Measurements from ENCODE around the gene SLC6A8. TPM values are rescaled to one million over a fixed set of nuclear protein-coding genes. Genes with fewer than 3 reads are reported as not detected.
"Not testable (repeated sequence)": the region's sequence is repeated elsewhere in the genome, so short reads cannot be mapped to it uniquely, and the experiment has no call there.

The SLC6A8 gene
- total RNA-seq, 2 donors from 2014 or later, result 71.3 to 76.6 TPM

GRCh38 chrX:153740631-153741222 is 53.0 kb downstream of the SLC6A8 start:
- no peak for DNase-seq (ENCODE audit: low spot score)
- no peaks in the 10 kb centered on the region for H3K36me3 ChIP-seq
- no peak for TF ChIP-seq CTCF (IDR thresholded peaks at IDR 0.05)
- peaks cover 0 to 7% of the 10 kb centered on the region in 2 donors for H3K4me1 ChIP-seq
- H3K27ac ChIP-seq, result no peak overlapping the region
- H3K4me3 ChIP-seq, result no peak overlapping the region
- no peaks in the 10 kb centered on the region for H3K27me3 ChIP-seq
- H3K9me3 ChIP-seq, result no peaks in the 10 kb centered on the region

GRCh38 chrX:153741446-153741845 is 53.7 kb downstream of the SLC6A8 start:
- Histone ChIP-seq H3K4me3 (no peak overlapping the region), H3K36me3 (no peaks in the 10 kb centered on the region), H3K4me1 (peaks cover 0 to 7% of the 10 kb centered on the region in 2 donors), H3K9me3 (no peaks in the 10 kb centered on the region), H3K27ac (no peak overlapping the region), H3K27me3 (no peaks in the 10 kb centered on the region)
- no peak for TF ChIP-seq CTCF (IDR thresholded peaks at IDR 0.05)
- DNase-seq (ENCODE audit: low spot score), result no peak

- not testable (repeated sequence) for DNase-seq (ENCODE audit: low spot score); H3K9me3 ChIP-seq; H3K27ac ChIP-seq; H3K27me3 ChIP-seq; H3K36me3 ChIP-seq; H3K4me3 ChIP-seq; H3K4me1 ChIP-seq
These were observed 54.4 kb downstream of the SLC6A8 start for GRCh38 chrX:153742111-153742510.

GRCh38 chrX:153742796-153743467 is 55.2 kb downstream of the SLC6A8 start:
- not testable (repeated sequence) for H3K36me3 ChIP-seq; H3K9me3 ChIP-seq; H3K27ac ChIP-seq; H3K4me1 ChIP-seq; H3K27me3 ChIP-seq; DNase-seq (ENCODE audit: low spot score); H3K4me3 ChIP-seq

GRCh38 chrX:153743468-153744209 is 55.9 kb downstream of the SLC6A8 start:
- H3K4me1 ChIP-seq, H3K27me3 ChIP-seq, H3K4me3 ChIP-seq, H3K9me3 ChIP-seq, H3K36me3 ChIP-seq: not testable (repeated sequence)
- H3K27ac ChIP-seq, result peak overlapping the region in 1 of 2 donors; percentile 4
- DNase-seq (ENCODE audit: low spot score), result peak; percentile 75

GRCh38 chrX:153744210-153745066 is 56.7 kb downstream of the SLC6A8 start:
- no peaks in the 10 kb centered on the region for H3K27me3 ChIP-seq
- TF ChIP-seq CTCF (IDR thresholded peaks at IDR 0.05), result peak in 1 of 2 donors; percentile 40
- no peaks in the 10 kb centered on the region for H3K9me3 ChIP-seq
- DNase-seq (ENCODE audit: low spot score), result no peak
- H3K27ac ChIP-seq, result peak overlapping the region in 1 of 2 donors; percentile 4
- no peak overlapping the region for H3K4me3 ChIP-seq
- no peaks in the 10 kb centered on the region for H3K36me3 ChIP-seq
- peaks cover 0 to 7% of the 10 kb centered on the region in 2 donors for H3K4me1 ChIP-seq

- not testable (repeated sequence) for H3K27ac ChIP-seq; H3K4me1 ChIP-seq; H3K36me3 ChIP-seq; H3K4me3 ChIP-seq; DNase-seq (ENCODE audit: low spot score); H3K27me3 ChIP-seq; H3K9me3 ChIP-seq
These were observed 57.3 kb downstream of the SLC6A8 start for GRCh38 chrX:153745067-153745433.

Other genes with a start within 250 kb of the SLC6A8 start
- under 1 TPM in 1 of 2 donors, not detected in 1; 0.94 TPM for gene TREX2, start 241.9 kb upstream of the SLC6A8 start, total RNA-seq
- 10 to 100 TPM; 10.5 to 15.9 TPM for gene HAUS7, start 217.3 kb upstream of the SLC6A8 start, total RNA-seq
- gene BGN, start 192.9 kb upstream of the SLC6A8 start, total RNA-seq, result 100 to 1,000 TPM; 141 to 206 TPM
- not detected for gene ATP2B3, start 170.3 kb upstream of the SLC6A8 start, total RNA-seq
- 10 to 100 TPM; 48.0 to 65.0 TPM for gene CCNQ, start 88.8 kb upstream of the SLC6A8 start, total RNA-seq
- gene DUSP9, start 40.7 kb upstream of the SLC6A8 start, total RNA-seq, result not detected
- gene PNCK, start 14.1 kb upstream of the SLC6A8 start, total RNA-seq, result 10 to 100 TPM in 1 of 2 donors, 1 to 10 TPM in 1; 4.0 to 42.4 TPM
- gene BCAP31, start 36.5 kb downstream of the SLC6A8 start, total RNA-seq, result 100 to 1,000 TPM in 1 of 2 donors, 10 to 100 TPM in 1; 86.3 to 109 TPM
- gene ABCD1, start 36.9 kb downstream of the SLC6A8 start, total RNA-seq, result 10 to 100 TPM; 15.2 to 18.0 TPM
- 1 to 10 TPM; 5.6 to 8.2 TPM for gene PLXNB3, start 76.3 kb downstream of the SLC6A8 start, total RNA-seq
- 10 to 100 TPM; 19.4 to 24.6 TPM for gene SRPK3, start 93.1 kb downstream of the SLC6A8 start, total RNA-seq
- 100 to 1,000 TPM; 116 to 135 TPM for gene IDH3G, start 106.4 kb downstream of the SLC6A8 start, total RNA-seq
- 100 to 1,000 TPM; 219 to 238 TPM for gene SSR4, start 106.7 kb downstream of the SLC6A8 start, total RNA-seq
- gene PDZD4, start 142.6 kb downstream of the SLC6A8 start, total RNA-seq, result 1 to 10 TPM; 2.1 to 7.1 TPM
- 1 to 10 TPM; 6.3 to 7.0 TPM for gene L1CAM, start 198.2 kb downstream of the SLC6A8 start, total RNA-seq
- gene AVPR2, start 216.7 kb downstream of the SLC6A8 start, total RNA-seq, result 1 to 10 TPM; 2.3 to 4.7 TPM
- 1 to 10 TPM; 7.6 to 8.9 TPM for gene ARHGAP4, start 238.3 kb downstream of the SLC6A8 start, total RNA-seq
- gene NAA10, start 247.1 kb downstream of the SLC6A8 start, total RNA-seq, result 10 to 100 TPM; 66.5 to 70.2 TPM

Measured in right atrium auricular region (tissue), 2 donors.